ENCODE results near the gene NOTCH1. TPM values are rescaled to one million over a fixed set of nuclear protein-coding genes. Genes with fewer than 3 reads are reported as not detected.

The NOTCH1 gene
- total and polyA plus RNA-seq, 7 experiments from 2014 or later = 1.9 to 92.9 (median 52.0) TPM

DNA sequence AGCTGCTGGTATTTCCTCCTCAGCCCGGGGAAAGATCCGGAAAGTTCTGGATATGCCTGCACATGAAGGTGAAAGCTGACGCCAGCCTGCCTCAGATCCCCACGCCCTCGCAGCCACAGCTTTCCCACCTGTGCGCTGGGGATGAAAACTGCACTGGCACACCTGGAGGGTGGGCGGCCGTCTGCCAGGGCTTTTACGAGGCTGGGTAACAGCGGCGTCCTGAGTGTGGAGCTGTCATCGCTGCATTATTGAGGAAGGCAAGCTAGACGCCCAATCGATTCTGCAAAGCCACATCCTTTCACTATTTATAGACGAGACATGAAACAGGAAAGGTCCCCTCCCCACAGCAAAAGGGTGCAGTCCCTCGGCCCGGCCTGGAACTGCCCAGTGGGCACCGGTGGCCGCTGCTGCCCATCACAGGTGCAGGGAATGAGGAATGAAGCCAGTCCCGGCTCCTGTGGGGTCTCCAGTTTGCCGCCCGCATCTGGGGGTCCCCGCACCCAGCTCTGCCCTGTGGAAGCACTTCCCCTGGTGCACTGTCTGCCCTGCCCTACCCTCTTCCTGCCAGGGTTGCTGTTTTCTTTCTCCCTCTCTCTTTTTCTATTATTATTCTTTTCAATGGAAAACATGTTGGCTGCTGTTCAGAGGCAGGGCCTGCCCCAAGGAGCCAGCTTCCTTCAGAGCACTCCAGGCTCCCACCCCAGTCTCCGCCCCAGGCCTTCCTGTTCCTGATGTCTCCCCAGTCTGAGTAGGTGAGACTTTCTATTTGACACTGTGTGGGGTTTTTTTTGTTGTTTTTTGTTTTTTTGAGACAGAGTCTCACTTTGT lies 7.0 kb downstream of the NOTCH1 start:
- DNase-seq (peak in 8 of 9 donors; percentile 69 to 83 (median 74)), ATAC-seq (peak; percentile 73)
- peaks cover 0 to 13% (median 0%) of the 10 kb centered on the region in 5 donors for H3K36me3 Mint-ChIP-seq
- no peaks in the 10 kb centered on the region for H3K27me3 Mint-ChIP-seq
- Histone ChIP-seq H3K4me1 (ENCODE audit: control insufficient read depth in 2 of 2, insufficient read depth in 2 of 2, low read length in 2 of 2) (peaks cover 62 to 74% of the 10 kb centered on the region in 2 donors), H3K4me3 (ENCODE audit: low read length) (peak overlapping the region; percentile 65), H3K27ac (ENCODE audit: low read depth, low read length) (peak overlapping the region; percentile 80), H3K9me3 (ENCODE audit: control insufficient read depth in 2 of 3, low read length in 3 of 3) (no peaks in the 10 kb centered on the region), H3K27me3 (ENCODE audit: control insufficient read depth in 2 of 2, insufficient read depth in 2 of 2, low read length in 2 of 2) (no peaks in the 10 kb centered on the region), H3K36me3 (ENCODE audit: control insufficient read depth in 2 of 3, insufficient read depth in 3 of 3, low read length in 3 of 3) (peaks cover 0 to 20% (median 0%) of the 10 kb centered on the region in 3 experiments)
- intact Hi-C loops (cut with micrococcal nuclease) = loop anchor here (1.0 to 10.0 kb wide), 6 partner anchors 7 to 346 kb away; partner anchors contain the start of genes SEC16A (in 2 of the 2), NOTCH1 (in 1 of the 2), SNAPC4 (in 1 of the 2) and TRAF2 (in 1 of the 2)
- peak overlapping the region; percentile 90 to 99 (median 99) for H3K27ac Mint-ChIP-seq
- H3K4me3 Mint-ChIP-seq = peak overlapping the region; percentile 78 to 97 (median 85)
- no peaks in the 10 kb centered on the region for H3K9me3 Mint-ChIP-seq
- CTCF ChIA-PET = interaction anchor here (0.6 to 3.6 kb wide), 4 partner anchors 9 to 677 kb away, joined by 5 to 17 read pairs (median 11); no protein-coding TSS in a partner anchor
- peaks cover 31 to 76% (median 56%) of the 10 kb centered on the region in 7 donors for H3K4me1 Mint-ChIP-seq
- POLR2A ChIA-PET = interaction anchor here (0.7 to 3.2 kb wide), 14 partner anchors 9 to 189 kb away, joined by 3 to 19 read pairs (median 6); no protein-coding TSS in a partner anchor

DNA sequence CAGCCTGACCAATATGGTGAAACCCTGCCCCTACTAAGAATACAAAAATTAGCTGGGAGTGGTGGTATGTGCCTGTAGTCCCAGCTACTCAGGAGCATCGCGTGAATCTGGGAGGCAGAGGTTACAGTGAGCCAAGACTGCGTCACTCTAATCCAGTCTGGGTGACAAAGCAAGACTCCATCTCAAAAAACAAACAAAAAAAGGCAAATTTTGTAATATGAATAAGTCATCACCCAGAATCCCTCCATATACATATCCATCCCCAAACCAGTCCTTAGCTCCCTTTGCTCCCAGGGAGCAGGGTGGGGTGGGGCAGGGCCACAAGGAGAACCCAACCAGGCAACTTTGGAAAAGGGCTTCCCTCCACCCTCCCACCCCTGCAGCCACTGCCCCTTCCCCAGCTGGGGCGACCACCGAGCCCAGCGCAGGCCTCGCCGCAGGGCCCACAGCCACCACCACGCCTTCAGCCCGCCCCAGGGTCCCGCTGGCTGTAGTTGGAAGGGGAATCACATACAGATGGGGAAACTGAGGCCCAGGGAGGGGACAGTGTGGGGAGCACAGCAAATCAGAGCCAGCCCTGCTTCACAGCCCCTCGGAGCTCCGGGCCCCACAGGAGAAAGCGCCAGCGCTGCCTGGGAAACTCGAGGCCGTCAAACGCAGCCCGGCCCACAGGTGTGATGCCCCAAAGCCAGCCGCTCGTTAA lies 7.8 kb downstream of the NOTCH1 start:
- POLR2A ChIA-PET = interaction anchor here (0.7 to 3.2 kb wide), 14 partner anchors 8 to 189 kb away, joined by 3 to 19 read pairs (median 5); no protein-coding TSS in a partner anchor
- Mint-ChIP-seq H3K4me1 (peaks cover 32 to 76% (median 56%) of the 10 kb centered on the region in 7 donors), H3K9me3 (no peaks in the 10 kb centered on the region), H3K4me3 (peak overlapping the region; percentile 78 to 97 (median 85)), H3K27me3 (no peaks in the 10 kb centered on the region), H3K36me3 (peaks cover 0 to 10% (median 0%) of the 10 kb centered on the region in 5 donors), H3K27ac (peak overlapping the region; percentile 25 to 99 (median 98))
- ATAC-seq (no peak), DNase-seq (no peak)
- Histone ChIP-seq H3K27me3 (ENCODE audit: control insufficient read depth in 2 of 2, insufficient read depth in 2 of 2, low read length in 2 of 2) (no peaks in the 10 kb centered on the region), H3K4me1 (ENCODE audit: control insufficient read depth in 2 of 2, insufficient read depth in 2 of 2, low read length in 2 of 2) (peaks cover 63 to 73% of the 10 kb centered on the region in 2 donors), H3K27ac (ENCODE audit: low read depth, low read length) (peak overlapping the region; percentile 80), H3K9me3 (ENCODE audit: control insufficient read depth in 2 of 3, low read length in 3 of 3) (no peaks in the 10 kb centered on the region), H3K36me3 (ENCODE audit: control insufficient read depth in 2 of 3, insufficient read depth in 3 of 3, low read length in 3 of 3) (peaks cover 0 to 20% (median 0%) of the 10 kb centered on the region in 3 experiments), H3K4me3 (ENCODE audit: low read length) (peak overlapping the region; percentile 65)
- CTCF ChIA-PET = interaction anchor here (1.1 to 3.6 kb wide), 3 partner anchors 8 to 53 kb away, joined by 8 to 17 read pairs (median 14); no protein-coding TSS in a partner anchor
- intact Hi-C loops (cut with micrococcal nuclease) = loop anchor here (1.0 to 10.0 kb wide), 6 partner anchors 8 to 347 kb away; partner anchors contain the start of genes NOTCH1 (in 1 of the 2), SEC16A (in 1 of the 2), SNAPC4 (in 1 of the 2) and TRAF2 (in 1 of the 2)

DNA sequence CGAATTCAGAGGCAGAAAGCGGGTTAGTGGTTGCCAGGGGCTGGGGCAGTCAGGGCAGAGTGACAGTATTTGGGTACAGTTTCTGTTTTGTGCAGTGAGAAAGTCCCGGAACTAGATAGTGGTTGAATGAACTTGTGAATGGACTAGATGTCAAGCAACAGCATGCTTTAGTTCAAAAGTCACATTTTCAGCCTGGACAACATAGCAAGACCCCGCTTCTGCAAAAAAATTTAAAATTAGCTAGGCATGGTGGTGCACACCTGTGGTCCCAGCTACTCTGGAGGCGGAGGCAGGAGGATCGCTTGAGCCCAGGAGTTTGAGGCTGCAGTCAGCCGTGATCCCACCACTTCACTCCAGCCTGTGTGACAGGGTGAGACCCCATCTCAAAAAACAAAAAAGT lies 8.4 kb downstream of the NOTCH1 start:
- intact Hi-C loops (cut with micrococcal nuclease) = loop anchor here (5.0 to 10.0 kb wide), 3 partner anchors 40 to 347 kb away; partner anchors contain the start of genes SNAPC4 (in 1 of the 2) and TRAF2 (in 1 of the 2)
- ChIA-PET CTCF (interaction anchor here (2.8 to 3.6 kb wide), 2 partner anchors 49 to 52 kb away, joined by 14 to 17 read pairs; no protein-coding TSS in a partner anchor), POLR2A (interaction anchor here (1.0 to 2.5 kb wide), 3 partner anchors 9 to 15 kb away, joined by 3 to 9 read pairs (median 5); partner anchors contain the start of gene NOTCH1)
- peaks cover 0 to 15% (median 0%) of the 10 kb centered on the region in 3 experiments for H3K36me3 ChIP-seq (ENCODE audit: control insufficient read depth in 2 of 3, insufficient read depth in 3 of 3, low read length in 3 of 3)
- no peaks in the 10 kb centered on the region for H3K9me3 Mint-ChIP-seq
- H3K4me1 ChIP-seq (ENCODE audit: control insufficient read depth in 2 of 2, insufficient read depth in 2 of 2, low read length in 2 of 2) = peaks cover 70 to 75% of the 10 kb centered on the region in 2 donors
- H3K27me3 Mint-ChIP-seq = no peaks in the 10 kb centered on the region
- peak overlapping the region in 9 of 10 donors; percentile 18 to 83 (median 78) for H3K4me3 Mint-ChIP-seq
- no peak overlapping the region for H3K4me3 ChIP-seq (ENCODE audit: low read length)
- ATAC-seq (no peak), DNase-seq (no peak)
- no peaks in the 10 kb centered on the region for H3K9me3 ChIP-seq (ENCODE audit: control insufficient read depth in 2 of 3, low read length in 3 of 3)
- H3K27ac Mint-ChIP-seq = peak overlapping the region in 8 of 9 donors; percentile 54 to 99 (median 69)
- H3K27me3 ChIP-seq (ENCODE audit: control insufficient read depth in 2 of 2, insufficient read depth in 2 of 2, low read length in 2 of 2) = no peaks in the 10 kb centered on the region
- H3K4me1 Mint-ChIP-seq = peaks cover 36 to 76% (median 55%) of the 10 kb centered on the region in 7 donors
- H3K27ac ChIP-seq (ENCODE audit: low read depth, low read length) = no peak overlapping the region
- peaks cover 0 to 10% (median 0%) of the 10 kb centered on the region in 5 donors for H3K36me3 Mint-ChIP-seq

DNA sequence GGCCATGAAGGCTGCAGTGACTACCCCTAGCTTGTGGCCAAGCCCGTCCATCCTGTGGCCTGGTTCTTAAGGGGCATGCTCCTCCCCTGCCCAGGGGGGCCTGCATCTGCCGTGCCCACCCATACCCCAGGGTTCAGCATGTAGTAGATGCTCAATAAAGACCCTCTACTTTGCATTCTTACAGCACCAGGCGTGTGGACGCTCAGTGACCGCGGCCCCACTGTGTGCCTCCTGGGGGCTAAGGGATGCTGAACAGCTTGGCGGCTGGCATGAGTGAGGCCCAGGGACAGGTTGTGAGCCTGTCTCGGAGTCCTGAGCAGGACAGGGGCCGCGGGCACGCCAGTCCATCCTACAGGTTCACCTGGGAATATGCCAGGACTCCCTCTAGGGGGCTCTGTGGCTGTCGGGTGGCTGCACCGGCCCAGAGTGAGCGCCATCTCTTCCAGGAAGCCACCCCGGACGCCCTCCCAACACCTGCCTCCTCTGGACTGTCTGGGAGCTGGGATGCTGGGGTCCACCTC lies 9.1 kb downstream of the NOTCH1 start:
- DNase-seq (no peak), ATAC-seq (no peak)
- ChIA-PET POLR2A (interaction anchor here (0.6 to 1.2 kb wide), 3 partner anchors 9 to 139 kb away, joined by 3 to 5 read pairs (median 3); partner anchors contain the start of gene NOTCH1), CTCF (interaction anchor here (2.8 kb wide), 1 partner anchor 48 kb away, joined by 14 read pairs; no protein-coding TSS in a partner anchor)
- H3K27me3 ChIP-seq (ENCODE audit: control insufficient read depth in 2 of 2, insufficient read depth in 2 of 2, low read length in 2 of 2) = no peaks in the 10 kb centered on the region
- peak overlapping the region in 7 of 9 donors; percentile 54 to 99 (median 70) for H3K27ac Mint-ChIP-seq
- intact Hi-C loops (cut with micrococcal nuclease) = loop anchor here (5.0 to 10.0 kb wide), 3 partner anchors 41 to 348 kb away; partner anchors contain the start of genes SNAPC4 (in 1 of the 2) and TRAF2 (in 1 of the 2)
- H3K9me3 Mint-ChIP-seq = no peaks in the 10 kb centered on the region
- peak overlapping the region in 6 of 10 donors; percentile 18 to 83 (median 78) for H3K4me3 Mint-ChIP-seq
- H3K4me1 Mint-ChIP-seq = peaks cover 41 to 80% (median 58%) of the 10 kb centered on the region in 7 donors
- H3K27ac ChIP-seq (ENCODE audit: low read depth, low read length) = no peak overlapping the region
- H3K9me3 ChIP-seq (ENCODE audit: control insufficient read depth in 2 of 3, low read length in 3 of 3) = no peaks in the 10 kb centered on the region
- H3K36me3 ChIP-seq (ENCODE audit: control insufficient read depth in 2 of 3, insufficient read depth in 3 of 3, low read length in 3 of 3) = peaks cover 0 to 9% (median 0%) of the 10 kb centered on the region in 3 experiments
- H3K4me1 ChIP-seq (ENCODE audit: control insufficient read depth in 2 of 2, insufficient read depth in 2 of 2, low read length in 2 of 2) = peaks cover 75 to 82% of the 10 kb centered on the region in 2 donors
- peaks cover 0 to 10% (median 0%) of the 10 kb centered on the region in 5 donors for H3K36me3 Mint-ChIP-seq
- no peak overlapping the region for H3K4me3 ChIP-seq (ENCODE audit: low read length)
- H3K27me3 Mint-ChIP-seq = no peaks in the 10 kb centered on the region

DNA sequence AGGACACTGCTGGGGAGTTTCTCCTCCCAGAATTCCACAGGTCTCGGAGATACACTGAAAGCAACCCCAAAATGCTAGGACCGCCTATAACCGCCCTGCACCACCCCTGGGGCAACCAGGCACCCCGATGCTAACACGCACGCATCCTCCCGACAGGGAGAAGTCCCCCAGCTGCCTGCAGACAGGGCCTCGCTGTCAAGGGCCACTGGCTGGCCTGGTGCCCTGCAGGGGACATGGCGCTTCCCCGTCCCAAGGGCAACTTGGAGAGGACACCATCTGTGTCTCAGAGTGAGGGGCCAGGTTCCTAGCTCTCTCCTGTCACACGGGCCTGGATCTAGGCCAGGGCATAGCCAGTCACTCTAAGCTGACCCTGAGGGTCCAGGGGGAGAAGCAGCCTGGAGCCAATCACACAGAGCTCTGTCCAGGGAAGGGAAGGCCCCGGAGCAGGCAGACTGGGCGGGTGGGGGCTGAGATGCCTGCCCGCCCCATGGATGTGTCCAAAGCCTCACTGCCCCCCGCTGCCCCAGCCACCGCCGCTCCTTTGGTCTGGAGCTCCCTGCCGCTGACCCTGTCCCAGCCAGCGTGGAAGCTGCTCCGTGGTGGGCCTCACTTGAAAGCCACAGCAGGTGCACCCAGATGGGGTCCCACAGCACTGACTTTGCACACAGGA lies 9.7 kb downstream of the NOTCH1 start:
- Histone ChIP-seq H3K27me3 (ENCODE audit: control insufficient read depth in 2 of 2, insufficient read depth in 2 of 2, low read length in 2 of 2) (no peaks in the 10 kb centered on the region), H3K27ac (ENCODE audit: low read depth, low read length) (no peak overlapping the region), H3K4me3 (ENCODE audit: low read length) (no peak overlapping the region), H3K4me1 (ENCODE audit: control insufficient read depth in 2 of 2, insufficient read depth in 2 of 2, low read length in 2 of 2) (peaks cover 80 to 86% of the 10 kb centered on the region in 2 donors), H3K36me3 (ENCODE audit: control insufficient read depth in 2 of 3, insufficient read depth in 3 of 3, low read length in 3 of 3) (peaks cover 0 to 5% (median 0%) of the 10 kb centered on the region in 3 experiments), H3K9me3 (ENCODE audit: control insufficient read depth in 2 of 3, low read length in 3 of 3) (no peaks in the 10 kb centered on the region)
- Mint-ChIP-seq H3K27me3 (no peaks in the 10 kb centered on the region), H3K4me1 (peaks cover 42 to 77% (median 57%) of the 10 kb centered on the region in 7 donors), H3K9me3 (no peaks in the 10 kb centered on the region), H3K4me3 (peak overlapping the region in 2 of 10 donors; percentile 58 to 78), H3K27ac (peak overlapping the region in 3 of 9 donors; percentile 2 to 65 (median 38)), H3K36me3 (peaks cover 0 to 10% (median 0%) of the 10 kb centered on the region in 5 donors)
- intact Hi-C loops (cut with micrococcal nuclease) = loop anchor here (5.0 to 10.0 kb wide), 3 partner anchors 41 to 349 kb away; partner anchors contain the start of genes SNAPC4 (in 1 of the 2) and TRAF2 (in 1 of the 2)
- ChIA-PET CTCF (interaction anchor here (0.5 to 0.7 kb wide), 2 partner anchors 48 to 1185 kb away, joined by 3 to 5 read pairs; no protein-coding TSS in a partner anchor), POLR2A (interaction anchor here (0.6 to 1.2 kb wide), 2 partner anchors 10 to 139 kb away, joined by 3 to 5 read pairs; partner anchors contain the start of gene NOTCH1)
- no peak for ATAC-seq
- DNase-seq = no peak

Data from naive thymus-derived CD4-positive, alpha-beta T cell (primary cell).